ENCODE results near the gene ABCB1.
"Not testable (repeated sequence)": the region's sequence is repeated elsewhere in the genome, so short reads cannot be mapped to it uniquely, and the experiment has no call there.

The ABCB1 gene

DNA sequence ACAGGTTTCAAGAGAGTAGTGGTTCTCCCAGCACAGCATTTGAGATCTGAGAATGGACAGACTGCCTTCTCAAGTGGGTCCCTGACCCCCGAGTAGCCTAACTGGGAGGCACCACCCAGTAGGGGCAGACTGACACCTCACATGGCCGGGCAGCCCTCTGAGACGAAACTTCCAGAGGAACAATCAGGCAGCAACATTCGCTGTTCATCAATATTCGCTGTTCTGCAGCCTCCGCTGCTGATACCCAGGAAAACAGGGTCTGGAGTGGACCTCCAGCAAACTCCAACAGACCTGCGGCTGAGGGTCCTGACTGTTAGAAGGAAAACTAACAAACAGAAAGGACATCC, 135.2 kb downstream of the ABCB1 start:
- DNase-seq, result not testable (repeated sequence)

DNA sequence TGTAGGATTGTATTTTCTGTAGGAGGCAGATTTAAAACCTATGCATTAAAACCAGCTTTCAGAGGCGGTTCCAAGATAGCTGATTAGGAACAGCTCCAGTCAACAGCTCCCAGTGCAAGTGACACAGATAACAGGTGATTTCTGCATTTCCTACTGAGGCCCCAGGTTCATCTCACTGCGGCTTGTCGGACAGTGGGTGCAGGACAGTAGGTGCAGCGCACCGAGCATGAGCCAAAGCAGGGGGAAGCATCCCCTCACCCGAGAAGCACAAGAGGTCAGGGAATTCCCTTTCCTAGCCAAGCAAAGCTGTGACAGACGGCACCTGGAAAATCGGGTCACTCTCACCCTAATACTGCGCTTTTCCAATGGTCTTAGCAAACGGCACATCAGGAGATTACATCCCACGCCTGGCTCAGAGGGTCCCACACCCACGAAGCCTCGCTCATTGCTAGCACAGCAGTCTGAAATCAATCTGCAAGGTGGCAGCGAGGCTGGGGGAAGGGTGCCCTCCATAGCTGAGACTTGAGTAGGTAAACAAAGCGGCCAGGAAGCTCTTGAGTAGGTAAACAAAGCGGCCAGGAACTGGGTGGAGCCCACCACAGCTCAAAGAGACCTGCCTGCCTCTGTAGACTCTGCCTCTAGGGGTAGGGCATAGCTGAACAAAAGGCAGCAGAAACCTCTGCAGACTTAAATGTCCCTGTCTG, 135.7 kb downstream of the ABCB1 start:
- peak; percentile 49 for DNase-seq

DNA sequence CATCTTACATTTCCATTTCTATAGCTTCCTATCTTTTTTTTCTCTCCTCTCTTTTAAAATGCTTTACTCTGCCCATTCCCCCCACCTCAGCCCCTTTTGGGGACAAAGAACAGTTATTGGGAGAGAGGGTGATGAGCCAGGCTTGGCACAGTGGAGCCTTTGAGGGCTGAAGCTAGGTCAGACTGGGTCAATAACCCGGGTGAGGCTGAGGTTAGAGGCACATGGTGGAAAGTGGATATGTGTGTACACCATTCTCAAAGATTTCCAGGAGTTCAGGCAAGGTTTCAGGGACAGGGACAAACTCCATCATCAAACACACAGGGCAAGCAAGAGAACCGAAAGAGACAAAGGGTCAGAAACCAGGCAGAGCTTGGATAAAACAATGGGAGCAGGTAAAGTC, 136.7 kb downstream of the ABCB1 start:
- no peak for DNase-seq

DNA sequence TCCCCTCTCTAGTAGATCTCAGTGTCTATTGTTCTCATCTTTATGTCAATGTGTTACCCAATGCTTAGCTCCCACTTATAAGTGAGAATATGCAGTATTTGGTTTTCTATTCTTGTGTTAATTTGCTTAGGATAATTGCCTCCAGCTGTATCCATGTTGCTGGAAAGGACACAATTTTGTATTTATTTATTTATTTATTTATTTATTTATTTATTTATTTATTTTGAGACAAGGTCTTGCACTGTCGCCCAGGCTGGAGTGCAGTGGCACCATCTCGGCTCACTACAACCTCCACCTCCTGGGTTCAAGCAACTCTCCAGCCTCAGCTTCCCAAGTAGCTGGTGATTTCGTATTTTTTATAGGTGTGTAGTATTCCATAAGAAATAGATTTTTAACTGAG, 140.2 kb downstream of the ABCB1 start:
- DNase-seq, result not testable (repeated sequence)

DNA sequence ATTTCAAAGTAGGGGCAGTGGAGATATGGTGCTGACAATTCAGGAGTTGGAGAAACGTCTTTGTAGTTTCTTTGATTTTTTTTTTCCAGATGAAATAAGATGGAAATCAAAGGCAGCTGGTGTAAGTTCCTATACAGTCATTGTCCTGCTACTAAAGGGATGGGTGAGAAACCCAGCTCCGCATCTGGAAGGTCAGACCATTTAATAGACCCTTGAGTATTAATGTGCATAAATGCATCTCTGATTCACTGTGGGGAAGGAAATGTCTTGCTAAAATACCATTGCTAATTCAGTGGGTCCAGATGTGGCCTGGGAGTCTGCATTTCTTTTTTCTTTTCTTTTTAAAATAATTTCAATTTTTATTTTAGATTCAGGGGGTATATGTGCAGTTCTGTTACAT, 140.7 kb downstream of the ABCB1 start:
- no peak for DNase-seq

GRCh38 chr7:87458148-87458547, 142.5 kb downstream of the ABCB1 start:
- DNase-seq, result no peak

- no peak for DNase-seq
Measured at GRCh38 chr7:87456247-87456646, 144.4 kb downstream of the ABCB1 start.
